Neural crest cell (in vitro differentiated cells): ENCODE measurements around the gene EBLN2. TPM values are rescaled to one million over a fixed set of nuclear protein-coding genes. Genes with fewer than 3 reads are reported as not detected.

Experiments
- DNase-seq: peaks from one replicate; pipeline ENCODE4 v3.0.0; 2021; ENCODE audit warnings: low read depth, mixed read lengths, low spot score
- H3K27ac Mint-ChIP-seq: one replicate; pipeline ENCODE4 v1.8.0; 2021; ENCODE audit warnings: mild to moderate bottlenecking, mixed read lengths; ENCODE audit not compliant: unreplicated experiment
- H3K27me3 Mint-ChIP-seq: 2 replicates; pipeline ENCODE4 v1.8.0; 2021; ENCODE audit warnings: low read depth, mild to moderate bottlenecking, mixed read lengths
- H3K36me3 Mint-ChIP-seq: 2 replicates; pipeline ENCODE4 v1.8.0; 2021; ENCODE audit warnings: low read depth, mild to moderate bottlenecking, mixed read lengths
- H3K4me1 Mint-ChIP-seq: 2 replicates; pipeline ENCODE4 v1.8.0; 2021; ENCODE audit warnings: mixed read lengths
- H3K4me3 Mint-ChIP-seq: one replicate; pipeline ENCODE4 v1.8.0; 2021; ENCODE audit warnings: mild to moderate bottlenecking, mixed read lengths
- H3K9me3 Mint-ChIP-seq: 2 replicates; pipeline ENCODE4 v1.8.0; 2021; ENCODE audit warnings: mixed read lengths
- total RNA-seq: library from RNA; stranded (reverse); gene quantifications from 2 replicates; pipeline ENCODE4 v1.2.1, GENCODE V29; 2021
- TF ChIP-seq, protein P1 (sequence below): fragments of 200-600 bp; sonication (generic); conservative IDR thresholded peaks from 2 replicates; pipeline ENCODE4 v1.5.0; 2021; ENCODE audit warnings: antibody characterized with exemption, mild to moderate bottlenecking

Gene EBLN2
- total RNA-seq, 1 donor from 2014 or later = 7.0 TPM

- Mint-ChIP-seq H3K4me3 (no peak overlapping the region), H3K4me1 (peaks cover 45% of the 10 kb centered on the region), H3K27me3 (no peaks in the 10 kb centered on the region), H3K9me3 (no peaks in the 10 kb centered on the region), H3K27ac (no peak overlapping the region), H3K36me3 (peaks cover 3% of the 10 kb centered on the region)
- no peak for DNase-seq
- TF ChIP-seq, protein P1, sequence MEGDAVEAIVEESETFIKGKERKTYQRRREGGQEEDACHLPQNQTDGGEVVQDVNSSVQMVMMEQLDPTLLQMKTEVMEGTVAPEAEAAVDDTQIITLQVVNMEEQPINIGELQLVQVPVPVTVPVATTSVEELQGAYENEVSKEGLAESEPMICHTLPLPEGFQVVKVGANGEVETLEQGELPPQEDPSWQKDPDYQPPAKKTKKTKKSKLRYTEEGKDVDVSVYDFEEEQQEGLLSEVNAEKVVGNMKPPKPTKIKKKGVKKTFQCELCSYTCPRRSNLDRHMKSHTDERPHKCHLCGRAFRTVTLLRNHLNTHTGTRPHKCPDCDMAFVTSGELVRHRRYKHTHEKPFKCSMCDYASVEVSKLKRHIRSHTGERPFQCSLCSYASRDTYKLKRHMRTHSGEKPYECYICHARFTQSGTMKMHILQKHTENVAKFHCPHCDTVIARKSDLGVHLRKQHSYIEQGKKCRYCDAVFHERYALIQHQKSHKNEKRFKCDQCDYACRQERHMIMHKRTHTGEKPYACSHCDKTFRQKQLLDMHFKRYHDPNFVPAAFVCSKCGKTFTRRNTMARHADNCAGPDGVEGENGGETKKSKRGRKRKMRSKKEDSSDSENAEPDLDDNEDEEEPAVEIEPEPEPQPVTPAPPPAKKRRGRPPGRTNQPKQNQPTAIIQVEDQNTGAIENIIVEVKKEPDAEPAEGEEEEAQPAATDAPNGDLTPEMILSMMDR = no peak
Observed at GRCh38 chr3:73026111-73026759, 35.2 kb upstream of the EBLN2 start.

- H3K9me3 Mint-ChIP-seq = no peaks in the 10 kb centered on the region
- no peak overlapping the region for H3K27ac Mint-ChIP-seq
- DNase-seq = no peak
- peaks cover 45% of the 10 kb centered on the region for H3K4me1 Mint-ChIP-seq
- no peaks in the 10 kb centered on the region for H3K27me3 Mint-ChIP-seq
- TF ChIP-seq, protein P1 = no peak
- peaks cover 3% of the 10 kb centered on the region for H3K36me3 Mint-ChIP-seq
- no peak overlapping the region for H3K4me3 Mint-ChIP-seq
Observed at GRCh38 chr3:73026760-73027113, 34.7 kb upstream of the EBLN2 start.

- Mint-ChIP-seq H3K27me3 (no peaks in the 10 kb centered on the region), H3K27ac (no peak overlapping the region), H3K9me3 (no peaks in the 10 kb centered on the region), H3K4me1 (peaks cover 45% of the 10 kb centered on the region), H3K4me3 (no peak overlapping the region), H3K36me3 (peaks cover 3% of the 10 kb centered on the region)
- DNase-seq = no peak
- TF ChIP-seq, protein P1 = no peak
Observed at GRCh38 chr3:73028803-73029202, 32.7 kb upstream of the EBLN2 start.

GRCh38 chr3:73029321-73029796 is 32.1 kb upstream of the EBLN2 start:
- no peak for DNase-seq
- no peak overlapping the region for H3K27ac Mint-ChIP-seq
- H3K36me3 Mint-ChIP-seq = peaks cover 3% of the 10 kb centered on the region
- no peaks in the 10 kb centered on the region for H3K9me3 Mint-ChIP-seq
- H3K4me1 Mint-ChIP-seq = peaks cover 41% of the 10 kb centered on the region
- H3K27me3 Mint-ChIP-seq = no peaks in the 10 kb centered on the region
- TF ChIP-seq, protein P1 = no peak
- no peak overlapping the region for H3K4me3 Mint-ChIP-seq

- Mint-ChIP-seq H3K27ac (no peak overlapping the region), H3K4me3 (no peak overlapping the region), H3K36me3 (peaks cover 3% of the 10 kb centered on the region), H3K9me3 (no peaks in the 10 kb centered on the region), H3K27me3 (no peaks in the 10 kb centered on the region), H3K4me1 (peaks cover 34% of the 10 kb centered on the region)
- TF ChIP-seq, protein P1 = no peak
- DNase-seq = no peak
Observed at GRCh38 chr3:73030073-73030597, 31.3 kb upstream of the EBLN2 start.
